ENCODE data around the gene ZNF275.

The ZNF275 gene

GRCh38 chrX:153302796-153303195, 31.2 kb upstream of the ZNF275 start:
- no peak for DNase-seq (ENCODE audit: extremely low spot score)
- CTCF ChIA-PET = interaction anchor here (0.5 kb wide), 1 partner anchor 343 kb away, joined by 3 read pairs; no protein-coding TSS in a partner anchor
- TF ChIP-seq HDGF (IDR thresholded peaks at IDR 0.05; ENCODE audit: borderline replicate concordance) = no peak
- TF ChIP-seq FOXM1 (IDR thresholded peaks at IDR 0.05; ENCODE audit: borderline replicate concordance) = no peak
- TF ChIP-seq ARNT (IDR thresholded peaks at IDR 0.05) = no peak
- TF ChIP-seq ELF4 (IDR thresholded peaks at IDR 0.05) = no peak
- TF ChIP-seq NFRKB (IDR thresholded peaks at IDR 0.05) = no peak
- no peak for TF ChIP-seq SP1 (IDR thresholded peaks at IDR 0.05)
- TF ChIP-seq FOXA1 (IDR thresholded peaks at IDR 0.05) = no peak
- no peak for TF ChIP-seq PKNOX1 (IDR thresholded peaks at IDR 0.05)
- no peak for TF ChIP-seq TARDBP (IDR thresholded peaks at IDR 0.05)
- TF ChIP-seq L3MBTL2 (conservative IDR thresholded peaks at IDR 0.05) = no peak
- TF ChIP-seq LEF1 (IDR thresholded peaks at IDR 0.05; ENCODE audit: borderline replicate concordance) = no peak
- POLR2A ChIA-PET = no interaction called here

GRCh38 chrX:153303276-153304262, 30.4 kb upstream of the ZNF275 start:
- POLR2A ChIA-PET = no interaction called here
- CTCF ChIA-PET = interaction anchor here (0.5 kb wide), 1 partner anchor 344 kb away, joined by 3 read pairs; no protein-coding TSS in a partner anchor
- no peak for DNase-seq (ENCODE audit: extremely low spot score)
- TF ChIP-seq ARNT (IDR thresholded peaks at IDR 0.05) (no peak), CTBP1 (IDR thresholded peaks at IDR 0.05; ENCODE audit: borderline replicate concordance) (no peak), ZNF384 (IDR thresholded peaks at IDR 0.05) (no peak), PKNOX1 (IDR thresholded peaks at IDR 0.05) (no peak), NFRKB (IDR thresholded peaks at IDR 0.05) (no peak), HDGF (IDR thresholded peaks at IDR 0.05; ENCODE audit: borderline replicate concordance) (no peak), LEF1 (IDR thresholded peaks at IDR 0.05; ENCODE audit: borderline replicate concordance) (no peak), BHLHE40 (IDR thresholded peaks at IDR 0.05; ENCODE audit: borderline replicate concordance) (no peak), FOXA1 (IDR thresholded peaks at IDR 0.05) (no peak), SUZ12 (IDR thresholded peaks at IDR 0.05) (no peak)

- POLR2A ChIA-PET = no interaction called here
- TF ChIP-seq SP1 (IDR thresholded peaks at IDR 0.05) (no peak), BHLHE40 (IDR thresholded peaks at IDR 0.05; ENCODE audit: borderline replicate concordance) (no peak), FOXK2 (IDR thresholded peaks at IDR 0.05) (no peak), ELF4 (IDR thresholded peaks at IDR 0.05) (no peak), LEF1 (IDR thresholded peaks at IDR 0.05; ENCODE audit: borderline replicate concordance) (no peak), NFRKB (IDR thresholded peaks at IDR 0.05) (no peak), FOXA1 (IDR thresholded peaks at IDR 0.05) (no peak), ZNF384 (IDR thresholded peaks at IDR 0.05) (no peak), TARDBP (IDR thresholded peaks at IDR 0.05) (no peak), SUZ12 (IDR thresholded peaks at IDR 0.05) (no peak), FOXM1 (IDR thresholded peaks at IDR 0.05; ENCODE audit: borderline replicate concordance) (no peak), ARNT (IDR thresholded peaks at IDR 0.05) (no peak), CTBP1 (IDR thresholded peaks at IDR 0.05; ENCODE audit: borderline replicate concordance) (no peak), HDGF (IDR thresholded peaks at IDR 0.05; ENCODE audit: borderline replicate concordance) (no peak), PKNOX1 (IDR thresholded peaks at IDR 0.05) (no peak), L3MBTL2 (conservative IDR thresholded peaks at IDR 0.05) (no peak)
- DNase-seq (ENCODE audit: extremely low spot score) = no peak
- CTCF ChIA-PET = no interaction called here
Measured at GRCh38 chrX:153304988-153305736, 28.8 kb upstream of the ZNF275 start.

GRCh38 chrX:153305972-153306371, 28.0 kb upstream of the ZNF275 start:
- ChIA-PET POLR2A (no interaction called here), CTCF (no interaction called here)
- no peak for DNase-seq (ENCODE audit: extremely low spot score)
- no peak for TF ChIP-seq ARNT (IDR thresholded peaks at IDR 0.05)
- TF ChIP-seq BHLHE40 (IDR thresholded peaks at IDR 0.05; ENCODE audit: borderline replicate concordance) = no peak
- no peak for TF ChIP-seq NFRKB (IDR thresholded peaks at IDR 0.05)
- TF ChIP-seq SP1 (IDR thresholded peaks at IDR 0.05) = no peak
- TF ChIP-seq ZNF384 (IDR thresholded peaks at IDR 0.05) = no peak
- no peak for TF ChIP-seq PKNOX1 (IDR thresholded peaks at IDR 0.05)
- no peak for TF ChIP-seq TARDBP (IDR thresholded peaks at IDR 0.05)
- no peak for TF ChIP-seq FOXM1 (IDR thresholded peaks at IDR 0.05; ENCODE audit: borderline replicate concordance)
- TF ChIP-seq ELF4 (IDR thresholded peaks at IDR 0.05) = no peak

- no peak for TF ChIP-seq SP1 (IDR thresholded peaks at IDR 0.05)
- no peak for TF ChIP-seq L3MBTL2 (conservative IDR thresholded peaks at IDR 0.05)
- CTCF ChIA-PET = no interaction called here
- DNase-seq (ENCODE audit: extremely low spot score) = no peak
- POLR2A ChIA-PET = no interaction called here
Measured at GRCh38 chrX:153306527-153307115, 27.3 kb upstream of the ZNF275 start.

Data from HEK293T (cell line).